ENCODE results near the gene MLLT3. TPM values are rescaled to one million over a fixed set of nuclear protein-coding genes. Genes with fewer than 3 reads are reported as not detected.

The MLLT3 gene
- total RNA-seq, 3 donors from 2014 or later (not counting 1 experiment from before 2014, with no cell fraction given): 24.3 to 26.6 (median 25.2) TPM

GRCh38 chr9:20526500-20527319 is 95.6 kb downstream of the MLLT3 start:
- H3K4me1 ChIP-seq (ENCODE audit: control insufficient read depth, insufficient read depth, low read length): peaks cover 4% of the 10 kb centered on the region
- WGBS (ENCODE audit: insufficient coverage): 100% methylated on average over 1 of the region's 1 CpG
- no peaks in the 10 kb centered on the region for H3K9me3 ChIP-seq (ENCODE audit: control insufficient read depth, insufficient read depth, low read length)
- H3K36me3 Mint-ChIP-seq: no peaks in the 10 kb centered on the region
- ATAC-seq (no peak), DNase-seq (no peak)
- no peaks in the 10 kb centered on the region for H3K27me3 Mint-ChIP-seq (ENCODE audit: low read depth in 2 of 2)
- no peaks in the 10 kb centered on the region for H3K36me3 ChIP-seq (ENCODE audit: control insufficient read depth, insufficient read depth, low read length)
- H3K27me3 ChIP-seq (ENCODE audit: control insufficient read depth, insufficient read depth, low read length): no peaks in the 10 kb centered on the region
- H3K27ac ChIP-seq (ENCODE audit: low read length): no peak overlapping the region
- no peak overlapping the region for H3K4me3 Mint-ChIP-seq
- H3K4me1 Mint-ChIP-seq: peaks cover 62% of the 10 kb centered on the region in 2 donors
- no peak overlapping the region for H3K4me3 ChIP-seq (ENCODE audit: low read length)
- peaks cover 0 to 3% of the 10 kb centered on the region in 2 donors for H3K9me3 Mint-ChIP-seq
- intact Hi-C loops (cut with micrococcal nuclease): no loop called here
- no peak for TF ChIP-seq CTCF (IDR thresholded peaks at IDR 0.05)
- H3K27ac Mint-ChIP-seq: no peak overlapping the region

- intact Hi-C loops (cut with micrococcal nuclease): no loop called here
- H3K4me3 ChIP-seq (ENCODE audit: low read length): no peak overlapping the region
- peaks cover 56 to 71% of the 10 kb centered on the region in 2 donors for H3K4me1 Mint-ChIP-seq
- H3K4me3 Mint-ChIP-seq: no peak overlapping the region
- no peaks in the 10 kb centered on the region for H3K36me3 ChIP-seq (ENCODE audit: control insufficient read depth, insufficient read depth, low read length)
- H3K9me3 ChIP-seq (ENCODE audit: control insufficient read depth, insufficient read depth, low read length): no peaks in the 10 kb centered on the region
- no peak overlapping the region for H3K27ac ChIP-seq (ENCODE audit: low read length)
- TF ChIP-seq CTCF (IDR thresholded peaks at IDR 0.05): no peak
- 88% methylated on average over 2 of the region's 2 CpGs for WGBS (ENCODE audit: insufficient coverage)
- H3K27me3 Mint-ChIP-seq (ENCODE audit: low read depth in 2 of 2): no peaks in the 10 kb centered on the region
- ATAC-seq (peak in 1 of 3 donors; percentile 43), DNase-seq (peak in 1 of 2 donors; percentile 37)
- H3K27ac Mint-ChIP-seq: no peak overlapping the region
- peaks cover 4% of the 10 kb centered on the region for H3K4me1 ChIP-seq (ENCODE audit: control insufficient read depth, insufficient read depth, low read length)
- no peaks in the 10 kb centered on the region for H3K27me3 ChIP-seq (ENCODE audit: control insufficient read depth, insufficient read depth, low read length)
- peaks cover 0 to 3% of the 10 kb centered on the region in 2 donors for H3K9me3 Mint-ChIP-seq
- no peaks in the 10 kb centered on the region for H3K36me3 Mint-ChIP-seq
Measured at GRCh38 chr9:20524776-20525175, 97.5 kb downstream of the MLLT3 start.

- Mint-ChIP-seq H3K4me3 (no peak overlapping the region), H3K27ac (no peak overlapping the region), H3K4me1 (peaks cover 35 to 61% of the 10 kb centered on the region in 2 donors), H3K27me3 (ENCODE audit: low read depth in 2 of 2) (no peaks in the 10 kb centered on the region), H3K36me3 (no peaks in the 10 kb centered on the region), H3K9me3 (peaks cover 0 to 3% of the 10 kb centered on the region in 2 donors)
- H3K4me1 ChIP-seq (ENCODE audit: control insufficient read depth, insufficient read depth, low read length): no peaks in the 10 kb centered on the region
- no peaks in the 10 kb centered on the region for H3K36me3 ChIP-seq (ENCODE audit: control insufficient read depth, insufficient read depth, low read length)
- no peak for TF ChIP-seq CTCF (IDR thresholded peaks at IDR 0.05)
- H3K9me3 ChIP-seq (ENCODE audit: control insufficient read depth, insufficient read depth, low read length): no peaks in the 10 kb centered on the region
- WGBS (ENCODE audit: insufficient coverage): no CpG with 5 or more reads among the region's 1 CpG
- no peaks in the 10 kb centered on the region for H3K27me3 ChIP-seq (ENCODE audit: control insufficient read depth, insufficient read depth, low read length)
- DNase-seq (no peak), ATAC-seq (no peak)
- intact Hi-C loops (cut with micrococcal nuclease): no loop called here
- H3K4me3 ChIP-seq (ENCODE audit: low read length): no peak overlapping the region
- H3K27ac ChIP-seq (ENCODE audit: low read length): no peak overlapping the region
Measured at GRCh38 chr9:20518737-20519136, 103.6 kb downstream of the MLLT3 start.
